HepG2 (cell line): ENCODE results near the gene MPV17L2. TPM values are rescaled to one million over a fixed set of nuclear protein-coding genes. Genes with fewer than 3 reads are reported as not detected.

Source experiments
- AGO2 ChIP-seq: fragments of 200-400 bp; formaldehyde crosslinking; optimal IDR thresholded peaks from 2 replicates; pipeline ENCODE3; 2017; ENCODE audit warnings: mild to moderate bottlenecking, low read depth, low read length, moderate library complexity
- CENPX ChIP-seq: sonication (generic); formaldehyde crosslinking; IDR thresholded peaks from 2 replicates; pipeline ENCODE4 v1.9.0; 2021; ENCODE audit warnings: mild to moderate bottlenecking, missing genetic modification reagents, moderate library complexity
- HOXA3 ChIP-seq: sonication (generic); formaldehyde crosslinking; IDR thresholded peaks from 2 replicates; pipeline ENCODE4 v1.5.0; 2020; ENCODE audit warnings: missing genetic modification reagents
- MAF1 ChIP-seq: sonication (generic); formaldehyde crosslinking; IDR thresholded peaks from 2 replicates; pipeline ENCODE4 v1.5.0; 2020; ENCODE audit warnings: missing genetic modification reagents, borderline replicate concordance
- MBD4 ChIP-seq: IDR thresholded peaks from 2 replicates; pipeline ENCODE4 v1.6.1; 2012; ENCODE audit warnings: low read length, inconsistent platforms, borderline replicate concordance
- MBNL3 ChIP-seq: fragments of 250-450 bp; sonication (Bioruptor Pico); conservative IDR thresholded peaks from 2 replicates; pipeline ENCODE4 v1.8.0; 2022; ENCODE audit warnings: mild to moderate bottlenecking, inconsistent platforms
- MTA1 ChIP-seq: sonication (generic); formaldehyde crosslinking; IDR thresholded peaks from 2 replicates; pipeline ENCODE4 v1.4.0; 2020; ENCODE audit warnings: missing genetic modification reagents, mild to moderate bottlenecking, borderline replicate concordance
- PREB ChIP-seq: sonication (generic); formaldehyde crosslinking; IDR thresholded peaks from 2 replicates; pipeline ENCODE4 v1.4.0; 2020; ENCODE audit warnings: missing genetic modification reagents
- SAP130 ChIP-seq: IDR thresholded peaks from 2 replicates; pipeline ENCODE4 v1.6.1; 2016; ENCODE audit warnings: low read depth
- SP1 ChIP-seq, 2 experiments: fragments of 450-650 bp in 1 of 2; sonication (generic) in 1 of 2; formaldehyde crosslinking in 1 of 2; IDR thresholded peaks; 2 replicates each; pipeline versions ENCODE4 v1.4.0 to v1.6.1; 2016 to 2020; ENCODE audit warnings: missing genetic modification reagents in 1 of 2
- SRSF1 ChIP-seq: fragments of 200-400 bp; formaldehyde crosslinking; optimal IDR thresholded peaks from 2 replicates; pipeline ENCODE3; 2017; ENCODE audit warnings: mild to moderate bottlenecking, low read depth, low read length, moderate library complexity
- ZBTB33 ChIP-seq: sonication (generic); formaldehyde crosslinking; IDR thresholded peaks from 2 replicates; pipeline ENCODE4 v1.4.0; 2020; ENCODE audit warnings: missing genetic modification reagents
- ZNF225 ChIP-seq: sonication (generic); formaldehyde crosslinking; IDR thresholded peaks from 2 replicates; pipeline ENCODE4 v1.4.0; 2020; ENCODE audit warnings: mild to moderate bottlenecking, missing genetic modification reagents
- ZNF274 ChIP-seq: sonication (generic); formaldehyde crosslinking; IDR thresholded peaks from 2 replicates; pipeline ENCODE4 v1.5.1; 2020; ENCODE audit warnings: mild to moderate bottlenecking, missing genetic modification reagents
- ZNF775 ChIP-seq: sonication (generic); formaldehyde crosslinking; IDR thresholded peaks from 2 replicates; pipeline ENCODE4 v1.4.0; 2020; ENCODE audit warnings: missing genetic modification reagents, mild to moderate bottlenecking, moderate library complexity, borderline replicate concordance
- polyA plus RNA-seq, 8 experiments: library from polyadenylated mRNA; depleted of rRNA in 3 of 8; stranded (reverse) in 7 of 8; unstranded in 1 of 8; fragments of >200 nt; fragmentation: Illumina TruSeq in 4 of 8; extraction: Trizol in 4 of 8; gene quantifications; 2 replicates each; pipeline versions ENCODE4 v1.2.1 to v1.2.3, GENCODE V29; 2011 to 2016; ENCODE audit warnings: low read depth in 4 of 8, missing spikeins in 1 of 8, mixed read lengths in 1 of 8; ENCODE audit not compliant: insufficient read depth in 1 of 8
- total RNA-seq, 5 experiments: library from RNA; depleted of rRNA; stranded (reverse); fragments of >200 nt; fragmentation: Illumina TruSeq; extraction: Trizol; gene quantifications; 2 replicates each; pipeline ENCODE4 v1.2.3, GENCODE V29; 2016; ENCODE audit warnings: low read depth in 1 of 5
- TF ChIP-seq, protein P1 (sequence below): IDR thresholded peaks from 2 replicates; pipeline ENCODE4 v1.6.1; 2016; ENCODE audit warnings: missing compliant biosample characterization, missing genetic modification reagents, borderline replicate concordance
- TF ChIP-seq, protein P2 (sequence below): IDR thresholded peaks from 2 replicates; pipeline ENCODE4 v1.6.1; 2012; ENCODE audit warnings: inconsistent platforms
- TF ChIP-seq, protein P3 (sequence below): sonication (generic); formaldehyde crosslinking; IDR thresholded peaks from 2 replicates; pipeline ENCODE4 v1.4.0; 2020; ENCODE audit warnings: missing genetic modification reagents, borderline replicate concordance
- TF ChIP-seq, protein P4 (sequence below): sonication (generic); formaldehyde crosslinking; IDR thresholded peaks from 2 replicates; pipeline ENCODE4 v1.5.0; 2020; ENCODE audit warnings: mild to moderate bottlenecking, missing genetic modification reagents, moderate library complexity

Gene MPV17L2
- total and polyA plus RNA-seq, 2 of the 13 experiments (the other 11 are each of a cell fraction or from before 2014, with no cell fraction given), result 13.6 to 16.7 TPM

DNA sequence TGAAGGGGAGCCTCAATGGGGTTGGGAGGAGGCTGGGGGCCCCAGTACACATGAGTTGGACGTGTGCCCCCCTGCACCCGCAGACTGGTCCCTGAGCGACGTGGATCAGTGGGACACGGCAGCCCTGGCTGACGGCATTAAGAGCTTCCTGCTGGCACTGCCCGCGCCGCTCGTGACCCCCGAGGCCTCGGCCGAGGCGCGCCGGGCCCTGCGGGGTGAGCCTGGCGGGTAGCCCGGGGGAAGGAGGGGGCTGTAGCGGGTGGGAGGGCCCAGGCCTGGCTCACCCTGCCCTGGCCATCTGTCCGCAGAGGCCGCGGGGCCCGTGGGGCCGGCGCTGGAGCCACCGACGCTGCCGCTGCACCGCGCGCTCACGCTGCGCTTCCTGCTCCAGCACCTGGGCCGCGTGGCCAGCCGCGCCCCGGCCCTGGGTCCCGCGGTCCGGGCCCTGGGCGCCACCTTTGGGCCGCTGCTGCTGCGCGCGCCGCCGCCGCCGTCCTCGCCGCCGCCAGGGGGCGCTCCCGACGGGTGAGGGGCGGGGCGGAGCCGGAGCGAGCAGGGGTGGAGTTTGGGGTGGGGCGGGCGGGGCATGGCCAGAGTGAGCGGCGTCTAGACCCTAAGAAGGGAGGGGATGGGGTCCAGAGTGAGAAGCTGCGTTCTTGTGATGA, 31.9 kb upstream of the MPV17L2 start (continued):
- no peak for TF ChIP-seq MBD4
- TF ChIP-seq, protein P1, sequence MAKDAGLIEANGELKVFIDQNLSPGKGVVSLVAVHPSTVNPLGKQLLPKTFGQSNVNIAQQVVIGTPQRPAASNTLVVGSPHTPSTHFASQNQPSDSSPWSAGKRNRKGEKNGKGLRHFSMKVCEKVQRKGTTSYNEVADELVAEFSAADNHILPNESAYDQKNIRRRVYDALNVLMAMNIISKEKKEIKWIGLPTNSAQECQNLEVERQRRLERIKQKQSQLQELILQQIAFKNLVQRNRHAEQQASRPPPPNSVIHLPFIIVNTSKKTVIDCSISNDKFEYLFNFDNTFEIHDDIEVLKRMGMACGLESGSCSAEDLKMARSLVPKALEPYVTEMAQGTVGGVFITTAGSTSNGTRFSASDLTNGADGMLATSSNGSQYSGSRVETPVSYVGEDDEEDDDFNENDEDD (CRISPR knock-in tag), result peak; percentile 45; the same call in 1 of the 2 replicates
- TF ChIP-seq, protein P2, sequence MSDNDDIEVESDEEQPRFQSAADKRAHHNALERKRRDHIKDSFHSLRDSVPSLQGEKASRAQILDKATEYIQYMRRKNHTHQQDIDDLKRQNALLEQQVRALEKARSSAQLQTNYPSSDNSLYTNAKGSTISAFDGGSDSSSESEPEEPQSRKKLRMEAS, result peak; percentile 52
- no peak; the same call in 1 of the 2 replicates for TF ChIP-seq SAP130 (CRISPR knock-in tag)
- 0 out of 2 replicates have a peak, but pooled peaks have one; percentile 3 for TF ChIP-seq ZNF274 (CRISPR knock-in tag)
- no peak for TF ChIP-seq MAF1
- TF ChIP-seq SP1 (IDR thresholded peaks at IDR 0.05), result no peak
- 0 out of 2 replicates have a peak, but pooled peaks have one; percentile 39 for TF ChIP-seq SP1 (CRISPR knock-in tag; IDR thresholded peaks at IDR 0.05)
- no peak for TF ChIP-seq ZNF775
- TF ChIP-seq, protein P3, sequence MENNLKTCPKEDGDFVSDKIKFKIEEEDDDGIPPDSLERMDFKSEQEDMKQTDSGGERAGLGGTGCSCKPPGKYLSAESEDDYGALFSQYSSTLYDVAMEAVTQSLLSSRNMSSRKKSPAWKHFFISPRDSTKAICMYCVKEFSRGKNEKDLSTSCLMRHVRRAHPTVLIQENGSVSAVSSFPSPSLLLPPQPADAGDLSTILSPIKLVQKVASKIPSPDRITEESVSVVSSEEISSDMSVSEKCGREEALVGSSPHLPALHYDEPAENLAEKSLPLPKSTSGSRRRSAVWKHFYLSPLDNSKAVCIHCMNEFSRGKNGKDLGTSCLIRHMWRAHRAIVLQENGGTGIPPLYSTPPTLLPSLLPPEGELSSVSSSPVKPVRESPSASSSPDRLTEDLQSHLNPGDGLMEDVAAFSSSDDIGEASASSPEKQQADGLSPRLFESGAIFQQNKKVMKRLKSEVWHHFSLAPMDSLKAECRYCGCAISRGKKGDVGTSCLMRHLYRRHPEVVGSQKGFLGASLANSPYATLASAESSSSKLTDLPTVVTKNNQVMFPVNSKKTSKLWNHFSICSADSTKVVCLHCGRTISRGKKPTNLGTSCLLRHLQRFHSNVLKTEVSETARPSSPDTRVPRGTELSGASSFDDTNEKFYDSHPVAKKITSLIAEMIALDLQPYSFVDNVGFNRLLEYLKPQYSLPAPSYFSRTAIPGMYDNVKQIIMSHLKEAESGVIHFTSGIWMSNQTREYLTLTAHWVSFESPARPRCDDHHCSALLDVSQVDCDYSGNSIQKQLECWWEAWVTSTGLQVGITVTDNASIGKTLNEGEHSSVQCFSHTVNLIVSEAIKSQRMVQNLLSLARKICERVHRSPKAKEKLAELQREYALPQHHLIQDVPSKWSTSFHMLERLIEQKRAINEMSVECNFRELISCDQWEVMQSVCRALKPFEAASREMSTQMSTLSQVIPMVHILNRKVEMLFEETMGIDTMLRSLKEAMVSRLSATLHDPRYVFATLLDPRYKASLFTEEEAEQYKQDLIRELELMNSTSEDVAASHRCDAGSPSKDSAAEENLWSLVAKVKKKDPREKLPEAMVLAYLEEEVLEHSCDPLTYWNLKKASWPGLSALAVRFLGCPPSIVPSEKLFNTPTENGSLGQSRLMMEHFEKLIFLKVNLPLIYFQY (CRISPR knock-in tag), result peak; percentile 82; the same call in 1 of the 2 replicates
- no peak for TF ChIP-seq SRSF1
- TF ChIP-seq HOXA3 (CRISPR knock-in tag), result peak; percentile 43; the same call in 1 of the 2 replicates
- TF ChIP-seq ZBTB33 (CRISPR knock-in tag), result peak; percentile 87
- TF ChIP-seq, protein P4, sequence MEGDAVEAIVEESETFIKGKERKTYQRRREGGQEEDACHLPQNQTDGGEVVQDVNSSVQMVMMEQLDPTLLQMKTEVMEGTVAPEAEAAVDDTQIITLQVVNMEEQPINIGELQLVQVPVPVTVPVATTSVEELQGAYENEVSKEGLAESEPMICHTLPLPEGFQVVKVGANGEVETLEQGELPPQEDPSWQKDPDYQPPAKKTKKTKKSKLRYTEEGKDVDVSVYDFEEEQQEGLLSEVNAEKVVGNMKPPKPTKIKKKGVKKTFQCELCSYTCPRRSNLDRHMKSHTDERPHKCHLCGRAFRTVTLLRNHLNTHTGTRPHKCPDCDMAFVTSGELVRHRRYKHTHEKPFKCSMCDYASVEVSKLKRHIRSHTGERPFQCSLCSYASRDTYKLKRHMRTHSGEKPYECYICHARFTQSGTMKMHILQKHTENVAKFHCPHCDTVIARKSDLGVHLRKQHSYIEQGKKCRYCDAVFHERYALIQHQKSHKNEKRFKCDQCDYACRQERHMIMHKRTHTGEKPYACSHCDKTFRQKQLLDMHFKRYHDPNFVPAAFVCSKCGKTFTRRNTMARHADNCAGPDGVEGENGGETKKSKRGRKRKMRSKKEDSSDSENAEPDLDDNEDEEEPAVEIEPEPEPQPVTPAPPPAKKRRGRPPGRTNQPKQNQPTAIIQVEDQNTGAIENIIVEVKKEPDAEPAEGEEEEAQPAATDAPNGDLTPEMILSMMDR (CRISPR knock-in tag), result peak; percentile 59; the same call in 1 of the 2 replicates
- TF ChIP-seq AGO2, result peak; percentile 7
- TF ChIP-seq ZNF225 (CRISPR knock-in tag), result no peak
- no peak for TF ChIP-seq PREB (CRISPR knock-in tag)
- TF ChIP-seq MBNL3 (CRISPR knock-in tag), result no peak
- TF ChIP-seq MTA1 (CRISPR knock-in tag), result peak; percentile 27; the same call in 1 of the 2 replicates
- TF ChIP-seq CENPX (CRISPR knock-in tag), result no peak
